HUES6 (cell line): ENCODE data around the gene NR2F6.
"Not testable (repeated sequence)": the region's sequence is repeated elsewhere in the genome, so short reads cannot be mapped to it uniquely, and the experiment has no call there.

ENCODE experiments used
- H3K27ac ChIP-seq: 2 replicates; pipeline ENCODE4 v1.7.0; 2013; ENCODE audit warnings: low read depth, mild to moderate bottlenecking, low read length, inconsistent platforms
- H3K27me3 ChIP-seq: 2 replicates; pipeline ENCODE4 v1.6.1; 2013; ENCODE audit warnings: low read length; ENCODE audit not compliant: control insufficient read depth, insufficient read depth
- H3K36me3 ChIP-seq: 2 replicates; pipeline ENCODE4 v1.6.1; 2013; ENCODE audit warnings: low read length; ENCODE audit not compliant: control insufficient read depth, insufficient read depth
- H3K4me1 ChIP-seq: 2 replicates; pipeline ENCODE4 v1.6.1; 2013; ENCODE audit warnings: low read length; ENCODE audit not compliant: control insufficient read depth, insufficient read depth
- H3K4me3 ChIP-seq: 2 replicates; pipeline ENCODE4 v1.5.1; 2013; ENCODE audit warnings: low read depth, low read length
- H3K9ac ChIP-seq: one replicate; pipeline ENCODE4 v1.6.1; 2013; ENCODE audit warnings: mild to moderate bottlenecking, low read length
- H3K9me3 ChIP-seq: 2 replicates; pipeline ENCODE4 v1.6.1; 2013; ENCODE audit warnings: low read depth, low read length; ENCODE audit not compliant: control insufficient read depth, insufficient read depth

NR2F6 gene

DNA sequence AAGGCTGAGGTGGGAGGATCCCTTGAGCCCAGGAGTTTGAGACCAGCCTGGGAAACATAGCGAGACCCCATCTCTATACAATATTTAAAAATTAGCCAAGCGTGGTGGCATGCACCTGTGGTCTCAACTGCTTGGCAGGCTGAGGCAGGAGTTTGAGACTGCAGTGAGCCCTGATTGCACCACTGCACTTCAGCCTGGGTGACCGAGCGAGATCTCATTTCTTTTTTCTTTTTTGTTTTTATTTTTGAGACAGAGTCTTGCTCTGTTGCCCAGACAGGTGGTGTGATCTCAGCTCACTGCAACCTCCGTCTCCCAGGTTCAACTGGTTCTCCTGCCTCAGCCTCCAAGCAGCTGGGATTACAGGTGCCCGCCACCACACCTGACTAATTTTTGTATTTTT lies 54.0 kb downstream of the NR2F6 start:
- not testable (repeated sequence) for H3K4me3 ChIP-seq, H3K27me3 ChIP-seq, H3K27ac ChIP-seq, H3K9ac ChIP-seq, H3K4me1 ChIP-seq, H3K9me3 ChIP-seq
- peaks cover 71% of the 10 kb centered on the region for H3K36me3 ChIP-seq

DNA sequence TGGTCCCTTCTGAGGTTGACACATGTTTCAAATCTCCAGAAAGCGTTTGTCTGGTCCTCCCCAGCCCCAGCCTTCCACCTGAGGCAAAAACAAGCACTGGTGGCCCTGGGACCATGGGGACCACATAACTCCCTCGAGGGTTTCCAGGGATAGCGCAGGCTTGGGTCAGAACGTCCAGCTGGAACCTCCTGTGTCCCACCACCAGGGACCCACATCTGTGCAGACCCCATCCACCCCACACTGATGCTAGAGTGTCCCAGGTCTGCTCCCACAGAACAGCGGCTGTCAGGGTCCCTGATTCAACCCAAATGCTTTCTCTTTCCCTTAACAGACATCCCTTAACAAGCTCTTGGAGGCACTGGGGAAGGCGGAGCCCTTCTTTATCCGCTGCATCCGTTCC lies 60.1 kb downstream of the NR2F6 start:
- H3K9ac ChIP-seq, result no peak overlapping the region
- H3K27me3 ChIP-seq, result no peaks in the 10 kb centered on the region
- H3K36me3 ChIP-seq, result peaks cover 57% of the 10 kb centered on the region
- H3K4me3 ChIP-seq, result no peak overlapping the region
- no peaks in the 10 kb centered on the region for H3K9me3 ChIP-seq
- H3K27ac ChIP-seq, result no peak overlapping the region
- H3K4me1 ChIP-seq, result peaks cover 9% of the 10 kb centered on the region

DNA sequence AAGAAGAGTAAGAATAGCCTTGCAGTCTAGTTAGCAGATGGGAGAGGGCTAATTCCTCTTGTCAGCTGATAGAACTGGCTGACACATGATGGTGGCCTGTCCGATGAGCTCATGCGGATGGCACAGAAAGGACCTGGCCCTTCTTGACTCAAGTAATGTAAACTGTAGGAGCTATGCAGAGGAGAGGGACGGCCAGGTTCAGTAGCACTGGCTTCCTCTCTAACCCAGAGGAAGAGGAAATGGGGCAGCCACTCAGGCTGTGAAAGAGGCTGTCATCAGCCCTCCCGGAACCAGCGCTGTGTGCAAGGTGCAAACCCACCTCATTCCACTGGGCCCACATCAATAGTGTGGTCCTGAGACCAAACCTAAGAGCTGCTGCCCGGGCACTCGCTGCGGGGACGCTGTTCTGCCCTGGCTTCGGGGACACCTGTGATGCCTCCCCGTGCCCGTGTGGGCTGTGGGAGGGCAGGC lies 61.3 kb downstream of the NR2F6 start:
- H3K4me3 ChIP-seq, result no peak overlapping the region
- no peak overlapping the region for H3K9ac ChIP-seq
- no peaks in the 10 kb centered on the region for H3K27me3 ChIP-seq
- H3K27ac ChIP-seq, result no peak overlapping the region
- peaks cover 10% of the 10 kb centered on the region for H3K4me1 ChIP-seq
- peaks cover 52% of the 10 kb centered on the region for H3K36me3 ChIP-seq
- no peaks in the 10 kb centered on the region for H3K9me3 ChIP-seq

DNA sequence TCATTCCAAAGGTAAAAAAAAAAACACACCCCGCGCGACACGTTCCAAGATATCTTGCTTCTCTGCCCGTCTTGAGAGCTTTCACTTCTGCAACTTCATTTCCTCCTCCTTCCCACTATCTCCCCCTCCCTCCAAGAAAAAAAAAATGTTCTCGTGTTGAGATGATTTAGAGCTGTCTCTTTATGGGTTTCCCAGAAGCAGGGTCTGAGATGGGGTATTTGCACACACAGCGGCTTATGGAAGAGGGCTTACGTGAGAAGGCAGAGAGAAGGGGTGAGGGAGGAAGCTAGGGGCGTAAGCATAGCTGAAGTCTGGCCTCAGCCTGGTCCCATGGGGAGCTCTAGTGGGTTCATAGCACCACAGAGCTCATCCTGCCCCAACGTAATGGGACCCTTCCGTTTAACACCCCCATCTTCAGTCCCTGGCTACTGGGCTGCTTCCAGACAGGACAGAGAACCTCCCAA lies 61.8 kb downstream of the NR2F6 start:
- H3K36me3 ChIP-seq, result peaks cover 47% of the 10 kb centered on the region
- no peaks in the 10 kb centered on the region for H3K27me3 ChIP-seq
- no peak overlapping the region for H3K27ac ChIP-seq
- H3K4me1 ChIP-seq, result peaks cover 10% of the 10 kb centered on the region
- H3K9ac ChIP-seq, result no peak overlapping the region
- H3K9me3 ChIP-seq, result no peaks in the 10 kb centered on the region
- H3K4me3 ChIP-seq, result no peak overlapping the region

DNA sequence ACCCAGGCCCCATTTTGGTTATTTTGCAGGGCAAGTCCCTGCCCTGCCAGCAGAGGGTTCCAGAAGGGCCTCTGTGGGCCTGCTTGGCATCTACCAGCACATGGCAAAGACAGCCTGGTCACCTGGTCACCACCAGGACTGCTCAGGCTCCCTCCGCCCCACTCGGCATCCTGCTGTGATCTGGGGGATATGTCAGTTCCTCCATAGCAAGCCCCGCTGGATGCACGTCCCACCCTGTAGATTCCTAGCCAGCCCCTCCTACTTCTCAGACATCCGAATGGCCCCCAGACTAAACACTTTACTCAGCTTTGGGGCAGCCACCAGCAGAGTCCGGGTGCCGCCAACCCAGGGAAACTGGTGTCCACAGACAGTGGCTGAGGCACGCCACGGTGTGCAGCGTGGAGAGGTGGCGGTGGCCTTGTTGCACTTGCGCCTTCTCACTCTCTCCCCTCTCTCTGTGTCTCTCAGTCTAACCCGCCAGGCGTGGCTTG lies 62.4 kb downstream of the NR2F6 start:
- no peak overlapping the region for H3K9ac ChIP-seq
- H3K36me3 ChIP-seq, result peaks cover 47% of the 10 kb centered on the region
- H3K4me3 ChIP-seq, result no peak overlapping the region
- H3K27ac ChIP-seq, result no peak overlapping the region
- H3K9me3 ChIP-seq, result no peaks in the 10 kb centered on the region
- H3K27me3 ChIP-seq, result no peaks in the 10 kb centered on the region
- H3K4me1 ChIP-seq, result peaks cover 10% of the 10 kb centered on the region
